Activated CD4-positive, alpha-beta memory T cell treated with anti-CD3 and anti-CD28 coated beads, Interleukin-2, amount 10 ng/mL, durations not matched to agents 7 days and 5 days (primary cell): Measurements from ENCODE around the gene CHST11. TPM values are rescaled to one million over a fixed set of nuclear protein-coding genes. Genes with fewer than 3 reads are reported as not detected.

ENCODE experiments used
- CTCF ChIA-PET: fragments of 350-600 bp; sonication (Branson Sonifier 250); formaldehyde crosslinking; loops from one replicate; lab custom pipeline; 2021; ENCODE audit warnings: antibody characterized with exemption, inconsistent platforms; lab: Charles Lee
- POLR2A ChIA-PET: fragments of 350-600 bp; sonication (Branson Sonifier 250); formaldehyde crosslinking; loops from one replicate; lab custom pipeline; 2021; ENCODE audit warnings: antibody characterized with exemption; lab: Charles Lee
- DNase-seq: peaks from one replicate; pipeline ENCODE4 v3.0.0-alpha.2; 2020
- H3K27ac Mint-ChIP-seq: one replicate; pipeline ENCODE4 v1.8.0; 2021; ENCODE audit warnings: mild to moderate bottlenecking, mixed read lengths
- H3K27me3 Mint-ChIP-seq: one replicate; pipeline ENCODE4 v1.8.0; 2021; ENCODE audit warnings: mixed read lengths
- H3K36me3 Mint-ChIP-seq: one replicate; pipeline ENCODE4 v1.8.0; 2021; ENCODE audit warnings: low read depth, mixed read lengths
- H3K4me1 Mint-ChIP-seq: one replicate; pipeline ENCODE4 v1.8.0; 2021; ENCODE audit warnings: mixed read lengths
- H3K4me3 Mint-ChIP-seq: one replicate; pipeline ENCODE4 v1.8.0; 2021; ENCODE audit warnings: mild to moderate bottlenecking, mixed read lengths
- H3K9me3 Mint-ChIP-seq: one replicate; pipeline ENCODE4 v1.8.0; 2021; ENCODE audit warnings: mixed read lengths
- total RNA-seq, 2 experiments: library from RNA; stranded (reverse); gene quantifications; one replicate each; pipeline ENCODE4 v1.2.3, GENCODE V29; 2021

Gene CHST11
- total RNA-seq, 2 experiments from 2014 or later = 124 to 125 TPM

DNA sequence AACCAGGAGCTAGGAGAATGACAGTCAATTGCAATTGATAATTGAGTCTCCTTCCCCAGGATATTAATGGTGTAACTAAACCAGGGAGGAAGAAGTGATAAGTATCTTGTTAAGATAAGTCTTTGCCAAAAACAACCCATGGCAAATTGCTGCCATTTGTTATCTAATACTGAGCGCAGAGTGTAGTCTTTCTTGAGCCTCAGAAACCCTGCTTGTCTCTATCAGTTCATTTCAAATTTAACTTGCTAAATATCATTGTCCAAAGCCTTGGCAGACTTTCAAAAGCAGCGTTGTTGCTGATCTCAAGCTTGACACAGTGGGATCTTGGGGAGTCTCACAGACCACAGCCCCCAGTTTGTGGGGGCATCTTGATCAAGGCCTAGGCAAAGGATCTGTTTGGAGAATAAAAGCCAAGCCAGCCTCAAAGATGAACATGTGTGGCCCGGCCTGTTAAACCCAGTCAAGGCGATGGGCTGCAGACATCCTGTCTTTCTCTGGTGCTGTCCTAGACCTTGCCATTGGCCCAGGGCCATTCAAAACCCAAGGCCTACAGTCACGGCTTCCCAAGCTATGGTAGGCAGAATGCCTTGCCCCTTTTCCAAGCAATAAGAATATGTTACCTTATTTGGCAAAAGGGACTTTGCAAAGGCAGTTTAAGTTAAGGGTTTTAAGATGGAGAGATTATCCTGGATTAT, 164.2 kb downstream of the CHST11 start:
- Mint-ChIP-seq H3K36me3 (peaks cover 40% of the 10 kb centered on the region), H3K9me3 (no peaks in the 10 kb centered on the region), H3K4me3 (no peak overlapping the region), H3K27me3 (no peaks in the 10 kb centered on the region), H3K4me1 (peaks cover 28% of the 10 kb centered on the region), H3K27ac (no peak overlapping the region)
- POLR2A ChIA-PET = no interaction called here
- DNase-seq = no peak
- CTCF ChIA-PET = no interaction called here

DNA sequence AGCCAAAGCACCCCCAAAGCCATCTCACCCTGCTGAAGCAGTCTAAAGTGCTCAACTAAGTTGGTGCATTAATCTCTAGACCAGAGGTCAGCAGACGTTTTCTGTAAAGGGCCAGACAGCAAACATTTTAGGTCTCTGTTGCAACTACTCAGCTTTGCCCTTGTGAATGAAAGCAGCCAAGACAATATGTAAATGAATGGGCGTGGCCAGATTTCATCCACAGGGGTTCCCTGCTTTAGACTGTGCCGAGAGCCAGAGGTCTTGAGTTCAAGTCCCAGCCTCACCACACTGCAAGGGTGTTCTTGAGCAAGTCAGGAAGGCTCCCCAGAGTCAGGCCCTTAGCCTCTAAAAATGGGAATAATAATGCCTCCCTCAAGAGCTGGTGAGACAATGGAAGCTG, 166.2 kb downstream of the CHST11 start:
- DNase-seq = no peak
- H3K36me3 Mint-ChIP-seq = peaks cover 51% of the 10 kb centered on the region
- POLR2A ChIA-PET = no interaction called here
- no peak overlapping the region for H3K4me3 Mint-ChIP-seq
- H3K4me1 Mint-ChIP-seq = peaks cover 34% of the 10 kb centered on the region
- no peaks in the 10 kb centered on the region for H3K9me3 Mint-ChIP-seq
- no peak overlapping the region for H3K27ac Mint-ChIP-seq
- no peaks in the 10 kb centered on the region for H3K27me3 Mint-ChIP-seq
- CTCF ChIA-PET = no interaction called here

DNA sequence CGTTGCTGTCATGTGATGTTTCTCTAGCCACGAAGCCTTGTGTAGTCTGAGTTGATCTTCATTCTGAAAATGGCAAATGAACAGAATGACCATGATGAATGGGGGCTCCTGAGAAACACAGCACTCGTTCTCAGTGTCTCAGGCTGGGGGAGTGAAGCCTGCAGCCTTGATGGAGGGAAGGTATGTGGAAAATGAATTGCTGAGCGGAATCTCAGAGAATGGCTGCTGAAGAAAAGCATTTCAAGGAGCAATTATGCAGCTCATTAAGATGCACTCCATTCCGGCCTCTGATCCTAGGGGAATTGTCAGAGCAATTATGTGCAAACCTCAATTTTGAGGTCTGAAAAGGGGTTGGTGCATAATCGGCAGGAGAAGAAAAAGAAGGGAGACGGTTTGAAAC, 167.1 kb downstream of the CHST11 start:
- H3K4me3 Mint-ChIP-seq = no peak overlapping the region
- DNase-seq = no peak
- H3K9me3 Mint-ChIP-seq = no peaks in the 10 kb centered on the region
- no peaks in the 10 kb centered on the region for H3K27me3 Mint-ChIP-seq
- peaks cover 54% of the 10 kb centered on the region for H3K36me3 Mint-ChIP-seq
- ChIA-PET POLR2A (no interaction called here), CTCF (interaction anchor here (1.4 kb wide), 1 partner anchor 242 kb away, joined by 3 read pairs; no protein-coding TSS in a partner anchor)
- H3K4me1 Mint-ChIP-seq = peaks cover 32% of the 10 kb centered on the region
- no peak overlapping the region for H3K27ac Mint-ChIP-seq

DNA sequence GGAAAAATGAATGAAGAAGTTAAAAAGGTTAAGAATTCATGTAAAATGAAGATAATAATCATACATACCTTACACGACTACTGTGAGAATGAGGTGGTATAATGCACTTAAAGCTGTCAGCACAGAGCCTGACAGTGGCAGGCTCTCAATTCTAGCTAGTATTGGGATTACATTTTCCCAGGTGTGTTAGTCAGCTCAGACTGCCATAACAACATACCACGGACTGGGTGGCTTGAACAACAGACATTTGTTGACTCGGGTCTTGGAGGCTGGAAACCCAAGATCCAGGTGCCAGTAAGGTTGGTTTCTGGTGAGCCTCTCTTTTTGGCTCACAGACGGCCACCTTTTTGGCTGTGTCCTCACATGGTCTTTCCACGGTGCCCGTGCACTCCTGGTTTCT, 167.8 kb downstream of the CHST11 start:
- Mint-ChIP-seq H3K27me3 (no peaks in the 10 kb centered on the region), H3K4me1 (peaks cover 32% of the 10 kb centered on the region), H3K27ac (no peak overlapping the region), H3K4me3 (no peak overlapping the region), H3K9me3 (no peaks in the 10 kb centered on the region), H3K36me3 (peaks cover 49% of the 10 kb centered on the region)
- ChIA-PET POLR2A (no interaction called here), CTCF (interaction anchor here (1.4 kb wide), 1 partner anchor 243 kb away, joined by 3 read pairs; no protein-coding TSS in a partner anchor)
- DNase-seq = no peak

DNA sequence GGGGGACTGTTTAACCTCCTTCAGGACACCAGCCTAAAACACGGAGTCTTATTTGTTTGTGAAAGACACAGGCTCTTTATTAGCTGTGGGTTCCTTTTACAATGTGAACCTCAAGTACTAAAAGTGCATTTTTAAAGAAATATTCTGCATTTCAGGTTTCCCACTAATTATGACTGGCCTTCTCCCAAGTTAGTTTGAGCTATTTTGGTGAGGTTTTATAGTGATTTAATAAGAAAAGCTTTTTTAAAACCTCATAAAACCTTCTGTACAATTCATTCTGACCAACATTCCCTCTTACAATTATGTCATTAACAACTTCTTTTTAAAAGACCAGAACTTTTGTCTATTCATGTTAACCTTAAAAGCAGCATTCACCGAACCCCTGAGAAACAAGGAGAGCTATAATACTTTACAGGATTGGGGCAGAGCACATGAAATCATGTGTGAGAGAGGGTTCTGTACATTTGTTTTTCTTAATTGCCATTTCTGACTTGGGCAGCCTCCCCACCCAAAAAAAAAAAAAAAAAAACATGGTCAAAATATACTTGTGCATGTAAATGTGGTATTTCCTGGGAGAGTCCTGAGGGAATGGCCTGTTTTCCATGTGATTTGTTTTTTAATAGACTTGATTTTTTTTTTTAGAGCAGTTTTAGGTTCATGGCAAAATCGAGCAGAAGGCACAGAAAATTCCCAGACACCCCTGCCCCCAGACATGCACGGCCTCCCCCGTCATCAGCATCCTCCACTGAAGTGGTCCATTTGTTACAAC, 169.5 kb downstream of the CHST11 start:
- H3K27ac Mint-ChIP-seq = no peak overlapping the region

DNA sequence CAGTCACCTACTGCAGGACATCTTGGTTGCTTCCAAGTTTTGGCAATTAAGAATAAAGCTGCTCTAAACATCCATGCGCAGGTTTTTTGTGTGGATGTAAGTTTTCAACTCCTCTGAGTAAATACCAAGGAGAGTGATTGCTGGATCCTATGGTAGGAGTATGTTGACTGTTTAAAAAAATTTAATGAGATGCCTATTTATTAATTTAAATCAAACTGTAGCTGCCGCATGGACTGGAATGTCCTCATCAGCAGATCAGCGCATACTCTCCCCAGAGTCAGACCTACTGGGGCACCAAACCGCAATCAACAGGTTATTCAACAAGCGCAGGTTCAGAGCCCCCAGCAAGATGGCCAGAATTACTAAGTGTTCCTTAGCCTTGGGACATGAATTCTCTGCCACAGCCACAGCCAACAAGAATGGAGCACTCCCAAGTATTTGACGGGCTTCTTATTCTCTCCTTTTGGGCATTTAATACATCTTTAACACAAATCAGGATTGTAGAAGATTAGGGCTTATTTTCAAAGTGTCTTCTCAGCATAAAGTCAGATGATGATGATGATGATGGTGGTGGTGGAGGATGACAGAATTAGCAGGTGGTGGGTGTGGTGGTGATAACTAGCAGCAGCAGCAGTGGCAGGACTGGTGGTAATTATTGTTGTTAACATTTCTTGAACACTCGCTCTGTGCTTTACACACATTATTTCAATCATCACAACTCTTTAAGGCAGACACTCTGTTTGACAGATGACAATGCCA, 170.7 kb downstream of the CHST11 start:
- Mint-ChIP-seq H3K4me1 (peaks cover 34% of the 10 kb centered on the region), H3K27me3 (no peaks in the 10 kb centered on the region), H3K27ac (no peak overlapping the region), H3K9me3 (no peaks in the 10 kb centered on the region), H3K4me3 (no peak overlapping the region), H3K36me3 (peaks cover 58% of the 10 kb centered on the region)
- CTCF ChIA-PET = no interaction called here
- DNase-seq = no peak
- POLR2A ChIA-PET = no interaction called here

More for the DNA sequence above, 169.5 kb downstream of the CHST11 start:
- Mint-ChIP-seq H3K9me3 (no peaks in the 10 kb centered on the region), H3K4me1 (peaks cover 31% of the 10 kb centered on the region), H3K4me3 (no peak overlapping the region), H3K36me3 (peaks cover 54% of the 10 kb centered on the region), H3K27me3 (no peaks in the 10 kb centered on the region)
- ChIA-PET POLR2A (no interaction called here), CTCF (interaction anchor here (1.0 kb wide), 1 partner anchor 245 kb away, joined by 4 read pairs; no protein-coding TSS in a partner anchor)
- DNase-seq = no peak

DNA sequence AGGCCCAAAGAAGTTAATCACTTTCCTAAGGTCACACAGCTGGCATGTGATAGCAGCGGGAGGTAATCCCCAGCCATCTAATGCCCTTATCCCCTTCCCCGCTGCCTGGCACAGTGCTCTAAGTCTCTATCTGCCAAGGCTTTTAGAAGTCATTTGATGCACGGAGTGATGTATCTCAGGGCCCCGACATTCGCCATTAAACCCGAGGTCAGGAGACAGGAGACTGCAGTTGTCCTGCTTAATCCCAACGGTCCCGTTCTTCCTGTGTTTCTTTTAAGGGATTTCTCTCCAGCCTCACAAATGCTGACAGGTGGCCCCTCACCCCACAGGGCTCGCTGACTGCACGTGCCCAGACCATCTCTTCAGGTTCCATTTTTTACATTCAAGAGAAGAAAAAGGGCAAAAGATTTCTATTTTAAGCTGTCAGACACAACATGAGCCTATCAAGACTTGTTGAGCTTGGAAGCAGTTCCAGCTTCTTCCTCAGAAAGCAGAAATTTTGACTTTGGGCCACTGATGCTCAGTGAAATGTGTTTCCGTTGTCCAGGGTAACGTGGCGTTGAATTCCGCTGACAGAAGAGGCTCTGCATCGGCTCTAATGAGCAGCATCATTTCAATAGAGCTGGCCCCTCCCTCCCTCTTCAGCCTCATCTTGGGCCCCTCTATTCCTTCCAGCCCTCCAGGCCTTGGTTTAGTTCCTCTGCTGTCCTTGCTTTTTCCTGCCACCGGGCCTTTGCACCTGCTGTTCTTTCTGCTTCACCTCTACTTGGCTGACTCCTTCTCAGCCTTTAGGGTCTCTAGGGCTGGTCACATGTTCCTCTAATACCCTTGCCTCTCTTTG, 171.5 kb downstream of the CHST11 start:
- DNase-seq = no peak
- H3K4me3 Mint-ChIP-seq = no peak overlapping the region
- H3K27me3 Mint-ChIP-seq = no peaks in the 10 kb centered on the region
- H3K36me3 Mint-ChIP-seq = peaks cover 57% of the 10 kb centered on the region
- H3K9me3 Mint-ChIP-seq = no peaks in the 10 kb centered on the region
- POLR2A ChIA-PET = no interaction called here
- CTCF ChIA-PET = no interaction called here
- no peak overlapping the region for H3K27ac Mint-ChIP-seq
- H3K4me1 Mint-ChIP-seq = peaks cover 34% of the 10 kb centered on the region

DNA sequence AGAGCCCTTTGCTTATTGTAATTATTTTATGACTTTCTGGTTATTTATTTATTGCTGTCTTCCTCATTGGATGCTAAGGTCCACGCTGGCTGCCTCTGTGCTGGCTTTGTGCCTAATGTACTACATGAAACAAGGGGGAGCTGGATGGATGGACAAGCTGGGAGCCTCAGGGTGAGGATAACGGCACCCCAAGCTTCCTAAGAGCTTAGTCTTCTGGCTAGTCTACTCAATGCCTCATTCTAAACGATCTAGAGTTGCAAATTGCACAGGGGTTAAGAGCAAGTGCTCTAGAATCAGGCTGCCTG, 172.0 kb downstream of the CHST11 start:
- H3K27ac Mint-ChIP-seq = no peak overlapping the region
- DNase-seq = no peak
- no peaks in the 10 kb centered on the region for H3K9me3 Mint-ChIP-seq
- no peak overlapping the region for H3K4me3 Mint-ChIP-seq
- H3K36me3 Mint-ChIP-seq = peaks cover 58% of the 10 kb centered on the region
- POLR2A ChIA-PET = no interaction called here
- peaks cover 34% of the 10 kb centered on the region for H3K4me1 Mint-ChIP-seq
- no peaks in the 10 kb centered on the region for H3K27me3 Mint-ChIP-seq
- CTCF ChIA-PET = no interaction called here

DNA sequence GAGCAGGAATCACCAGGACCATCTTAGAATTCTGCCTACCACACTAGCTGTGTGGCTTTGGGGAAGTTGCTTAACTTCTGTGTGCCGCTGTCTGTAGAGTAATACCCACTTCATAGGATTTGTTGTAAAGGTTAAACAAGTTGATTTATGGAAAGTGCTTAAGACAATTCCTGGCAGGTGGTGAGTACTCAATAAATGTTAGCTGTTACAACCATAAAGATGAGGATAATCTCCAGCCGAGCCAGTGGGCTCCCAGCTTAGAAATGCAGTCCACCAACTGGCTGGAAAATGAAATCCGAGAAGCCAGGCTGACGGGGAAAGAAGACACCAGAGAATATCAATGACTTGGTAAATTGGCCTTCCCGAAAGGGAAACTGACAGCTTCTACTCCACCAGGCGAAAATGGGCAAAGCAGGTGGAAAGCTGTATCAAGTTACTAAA, 173.5 kb downstream of the CHST11 start:
- no peak overlapping the region for H3K27ac Mint-ChIP-seq
- peaks cover 66% of the 10 kb centered on the region for H3K36me3 Mint-ChIP-seq
- H3K4me1 Mint-ChIP-seq = peaks cover 26% of the 10 kb centered on the region
- CTCF ChIA-PET = no interaction called here
- no peak overlapping the region for H3K4me3 Mint-ChIP-seq
- POLR2A ChIA-PET = no interaction called here
- no peaks in the 10 kb centered on the region for H3K27me3 Mint-ChIP-seq
- H3K9me3 Mint-ChIP-seq = no peaks in the 10 kb centered on the region
- DNase-seq = no peak

DNA sequence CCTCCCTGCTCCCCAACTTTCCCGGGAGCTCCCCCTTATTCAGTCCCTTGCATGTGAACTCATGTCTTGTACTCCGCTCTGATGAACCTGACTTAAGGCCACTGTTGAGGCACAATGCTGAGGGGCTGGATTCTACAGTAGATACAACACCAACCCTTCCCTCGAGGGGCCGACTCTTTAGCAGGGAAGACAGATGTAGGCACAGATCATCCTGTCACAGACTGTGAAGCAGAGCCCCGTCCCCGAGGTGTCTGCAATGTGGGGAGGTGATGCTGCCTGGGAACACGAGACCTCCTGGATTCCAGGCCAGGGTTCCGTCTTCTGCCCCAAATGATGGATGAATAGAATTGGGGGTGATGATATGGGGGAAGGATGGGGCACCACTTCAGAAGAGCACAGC, 175.1 kb downstream of the CHST11 start:
- H3K27ac Mint-ChIP-seq = no peak overlapping the region
- H3K4me1 Mint-ChIP-seq = peaks cover 30% of the 10 kb centered on the region
- H3K4me3 Mint-ChIP-seq = no peak overlapping the region
- H3K27me3 Mint-ChIP-seq = no peaks in the 10 kb centered on the region
- no peak for DNase-seq
- ChIA-PET CTCF (no interaction called here), POLR2A (no interaction called here)
- H3K36me3 Mint-ChIP-seq = peaks cover 66% of the 10 kb centered on the region
- no peaks in the 10 kb centered on the region for H3K9me3 Mint-ChIP-seq

DNA sequence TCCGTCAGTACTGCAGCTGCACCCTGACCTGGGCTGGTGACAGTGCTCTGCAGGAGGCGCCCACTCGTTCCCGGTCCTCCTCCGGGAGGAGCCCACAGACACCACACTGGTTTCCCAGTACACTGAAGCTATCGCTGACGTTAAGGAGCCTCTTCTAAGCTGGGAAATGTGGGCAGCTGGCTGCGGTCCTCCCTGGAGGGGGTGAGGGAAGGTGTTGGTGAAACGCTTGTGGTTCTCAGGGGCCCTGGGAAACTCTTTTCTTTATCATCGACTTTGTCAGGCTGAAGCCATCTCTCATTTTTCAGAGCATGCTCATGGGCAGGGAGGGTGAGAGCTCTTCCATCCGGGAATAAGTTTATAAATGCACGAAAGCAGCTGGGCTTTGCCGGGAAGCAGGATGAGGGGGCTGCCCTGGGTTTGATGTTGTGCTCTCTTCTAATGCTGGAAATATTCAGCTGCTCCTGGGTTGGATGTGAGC, 176.0 kb downstream of the CHST11 start:
- no peaks in the 10 kb centered on the region for H3K9me3 Mint-ChIP-seq
- POLR2A ChIA-PET = no interaction called here
- H3K27me3 Mint-ChIP-seq = no peaks in the 10 kb centered on the region
- H3K4me1 Mint-ChIP-seq = peaks cover 30% of the 10 kb centered on the region
- H3K4me3 Mint-ChIP-seq = no peak overlapping the region
- peaks cover 61% of the 10 kb centered on the region for H3K36me3 Mint-ChIP-seq
- no peak for DNase-seq
- CTCF ChIA-PET = no interaction called here
- no peak overlapping the region for H3K27ac Mint-ChIP-seq

DNA sequence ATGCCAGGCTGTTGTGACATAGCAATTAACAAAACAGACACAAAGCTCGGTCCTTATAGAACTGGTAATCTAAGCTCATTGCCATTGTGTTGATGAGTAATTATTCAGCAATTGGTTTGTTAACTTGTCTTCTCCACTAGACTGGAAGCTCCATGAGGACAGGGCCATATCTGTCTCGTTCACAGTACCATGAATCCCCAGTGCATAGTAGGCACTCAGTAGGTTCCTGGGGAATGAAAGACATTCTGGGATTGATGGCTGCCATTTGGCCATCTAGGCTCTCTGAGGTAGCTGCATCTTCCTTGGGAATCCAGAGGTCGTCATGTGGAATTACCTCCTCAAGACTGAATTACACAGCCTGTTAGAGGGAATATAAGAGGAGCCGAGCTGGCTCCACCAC, 177.3 kb downstream of the CHST11 start:
- Mint-ChIP-seq H3K4me1 (peaks cover 42% of the 10 kb centered on the region), H3K36me3 (peaks cover 61% of the 10 kb centered on the region), H3K9me3 (peaks cover 2% of the 10 kb centered on the region), H3K4me3 (no peak overlapping the region), H3K27me3 (no peaks in the 10 kb centered on the region), H3K27ac (no peak overlapping the region)
- DNase-seq = no peak
- POLR2A ChIA-PET = interaction anchor here (0.6 kb wide), 1 partner anchor 199 kb away, joined by 3 read pairs; no protein-coding TSS in a partner anchor
- CTCF ChIA-PET = no interaction called here
